ENCODE results near the gene ADAM23.

DNA sequence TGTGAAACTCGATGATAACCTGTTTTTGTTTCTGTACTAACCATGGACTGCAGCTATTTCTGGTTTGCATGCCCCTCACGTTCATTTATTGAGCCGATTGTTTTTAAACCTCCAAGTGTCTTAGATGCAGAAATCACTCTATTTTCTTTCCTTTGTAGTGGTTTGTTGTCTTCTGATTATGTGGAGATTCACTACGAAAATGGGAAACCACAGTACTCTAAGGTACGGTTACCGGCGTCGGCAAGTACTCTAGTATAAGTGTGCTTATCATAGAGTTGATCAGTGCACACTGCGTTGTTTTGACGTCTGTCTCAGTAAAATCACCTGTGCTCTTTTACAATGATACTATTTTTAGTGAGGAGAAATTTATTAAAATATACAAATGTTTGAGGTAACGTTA, 87.4 kb downstream of the ADAM23 start:
- no peak for TF ChIP-seq POLR2A (IDR thresholded peaks at IDR 0.05)
- TF ChIP-seq, protein P1, sequence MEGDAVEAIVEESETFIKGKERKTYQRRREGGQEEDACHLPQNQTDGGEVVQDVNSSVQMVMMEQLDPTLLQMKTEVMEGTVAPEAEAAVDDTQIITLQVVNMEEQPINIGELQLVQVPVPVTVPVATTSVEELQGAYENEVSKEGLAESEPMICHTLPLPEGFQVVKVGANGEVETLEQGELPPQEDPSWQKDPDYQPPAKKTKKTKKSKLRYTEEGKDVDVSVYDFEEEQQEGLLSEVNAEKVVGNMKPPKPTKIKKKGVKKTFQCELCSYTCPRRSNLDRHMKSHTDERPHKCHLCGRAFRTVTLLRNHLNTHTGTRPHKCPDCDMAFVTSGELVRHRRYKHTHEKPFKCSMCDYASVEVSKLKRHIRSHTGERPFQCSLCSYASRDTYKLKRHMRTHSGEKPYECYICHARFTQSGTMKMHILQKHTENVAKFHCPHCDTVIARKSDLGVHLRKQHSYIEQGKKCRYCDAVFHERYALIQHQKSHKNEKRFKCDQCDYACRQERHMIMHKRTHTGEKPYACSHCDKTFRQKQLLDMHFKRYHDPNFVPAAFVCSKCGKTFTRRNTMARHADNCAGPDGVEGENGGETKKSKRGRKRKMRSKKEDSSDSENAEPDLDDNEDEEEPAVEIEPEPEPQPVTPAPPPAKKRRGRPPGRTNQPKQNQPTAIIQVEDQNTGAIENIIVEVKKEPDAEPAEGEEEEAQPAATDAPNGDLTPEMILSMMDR (IDR thresholded peaks at IDR 0.05): no peak

All from adrenal gland (tissue), 5 donors.